ENCODE measurements around the gene IRF7.
"Not testable (repeated sequence)": the region's sequence is repeated elsewhere in the genome, so short reads cannot be mapped to it uniquely, and the experiment has no call there.

DNA sequence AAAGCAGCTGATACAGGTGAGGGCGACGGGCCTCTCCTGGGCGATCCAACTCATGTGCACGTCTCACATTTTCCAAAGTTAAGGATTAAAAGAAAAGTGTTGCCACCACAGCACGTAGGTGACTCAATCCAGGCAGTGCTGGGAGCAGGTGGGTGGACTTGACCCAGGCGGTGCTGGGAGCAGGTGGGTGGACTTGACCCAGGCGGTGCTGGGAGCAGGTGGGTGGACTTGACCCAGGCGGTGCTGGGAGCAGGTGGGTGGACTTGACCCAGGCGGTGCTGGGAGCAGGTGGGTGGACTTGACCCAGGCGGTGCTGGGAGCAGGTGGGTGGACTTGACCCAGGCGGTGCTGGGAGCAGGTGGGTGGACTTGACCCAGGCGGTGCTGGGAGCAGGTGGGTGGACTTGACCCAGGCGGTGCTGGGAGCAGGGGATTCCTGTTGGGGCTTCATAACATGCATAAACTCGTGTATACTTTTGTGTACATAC is 32.0 kb upstream of the IRF7 start:
- TF ChIP-seq, protein P1, sequence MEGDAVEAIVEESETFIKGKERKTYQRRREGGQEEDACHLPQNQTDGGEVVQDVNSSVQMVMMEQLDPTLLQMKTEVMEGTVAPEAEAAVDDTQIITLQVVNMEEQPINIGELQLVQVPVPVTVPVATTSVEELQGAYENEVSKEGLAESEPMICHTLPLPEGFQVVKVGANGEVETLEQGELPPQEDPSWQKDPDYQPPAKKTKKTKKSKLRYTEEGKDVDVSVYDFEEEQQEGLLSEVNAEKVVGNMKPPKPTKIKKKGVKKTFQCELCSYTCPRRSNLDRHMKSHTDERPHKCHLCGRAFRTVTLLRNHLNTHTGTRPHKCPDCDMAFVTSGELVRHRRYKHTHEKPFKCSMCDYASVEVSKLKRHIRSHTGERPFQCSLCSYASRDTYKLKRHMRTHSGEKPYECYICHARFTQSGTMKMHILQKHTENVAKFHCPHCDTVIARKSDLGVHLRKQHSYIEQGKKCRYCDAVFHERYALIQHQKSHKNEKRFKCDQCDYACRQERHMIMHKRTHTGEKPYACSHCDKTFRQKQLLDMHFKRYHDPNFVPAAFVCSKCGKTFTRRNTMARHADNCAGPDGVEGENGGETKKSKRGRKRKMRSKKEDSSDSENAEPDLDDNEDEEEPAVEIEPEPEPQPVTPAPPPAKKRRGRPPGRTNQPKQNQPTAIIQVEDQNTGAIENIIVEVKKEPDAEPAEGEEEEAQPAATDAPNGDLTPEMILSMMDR (conservative IDR thresholded peaks at IDR 0.05; ENCODE audit: low read depth, low read length): not testable (repeated sequence)
- not testable (repeated sequence) for TF ChIP-seq EZH2 (IDR thresholded peaks at IDR 0.05; ENCODE audit: low read length, unreplicated experiment); EZH2phosphoT487 (IDR thresholded peaks at IDR 0.05; ENCODE audit: borderline replicate concordance, low read length)
